Psoas muscle (tissue), 8 donors: ENCODE data around the gene MELTF. TPM values are rescaled to one million over a fixed set of nuclear protein-coding genes. Genes with fewer than 3 reads are reported as not detected.

Experiments used
- ATAC-seq, 4 donors: fragments of 200-7000 bp; cut with Tn5 transposase; one replicate each; pipeline ENCODE4 v1.9.1; 2020; ENCODE audit warnings: moderate library complexity in 3 of 4, mild to moderate bottlenecking in 2 of 4
- DNase-seq, 2 donors: peaks; one replicate each; pipeline ENCODE4 v3.0.0-alpha.2; 2020
- H3K27ac ChIP-seq: fragments of 200-600 bp; one replicate; pipeline ENCODE4 v1.8.0; 2022
- H3K27me3 ChIP-seq, 3 donors: fragments of 200-600 bp in 1 of 3; one replicate each; pipeline versions ENCODE4 v1.6.1 to v1.8.0; 2013 to 2022; ENCODE audit warnings: low read length in 2 of 3, mild to moderate bottlenecking in 2 of 3, moderate library complexity in 1 of 3; ENCODE audit not compliant: insufficient read depth in 3 of 3
- H3K36me3 ChIP-seq, 2 donors: fragments of 200-600 bp in 1 of 2; one replicate each; pipeline versions ENCODE4 v1.6.1 to v1.8.0; 2013 to 2022; ENCODE audit warnings: low read depth in 1 of 2, mild to moderate bottlenecking in 1 of 2, moderate library complexity in 1 of 2; ENCODE audit not compliant: insufficient read depth in 1 of 2
- H3K4me1 ChIP-seq: fragments of 200-600 bp; one replicate; pipeline ENCODE4 v1.8.0; 2022
- H3K4me3 ChIP-seq: fragments of 200-600 bp; one replicate; pipeline ENCODE4 v1.8.0; 2022; ENCODE audit warnings: mild to moderate bottlenecking
- H3K9me3 ChIP-seq: fragments of 200-600 bp; one replicate; pipeline ENCODE4 v1.8.0; 2022
- WGBS, 3 donors: extraction: QIAGEN DNeasy Blood & Tissue Kit; methylation state at CpG; one replicate each; pipeline versions ENCODE4 v1.1.6 to v1.1.7; 2013; 5-methylcytosine and 5-hydroxymethylcytosine counted together
- intact Hi-C, 2 donors: fragments of 100-400 bp; cut with DNase I; formaldehyde crosslinking; loops; one replicate each; pipeline versions ENCODE4 v1.11.0 to v1.14.2; 2022
- polyA plus RNA-seq, 3 donors: library from polyadenylated mRNA; stranded (reverse); fragments of 200-250 nt; gene quantifications; one replicate each; pipeline ENCODE4 v1.2.3, GENCODE V29; 2013
- total RNA-seq, 4 donors: library from RNA; stranded (reverse); fragmentation: NEBNext Ultra II Directional in 2 of 4; extraction: Animal tissue kit (Norgen Biotek cat#: 25700) in 2 of 4; gene quantifications; one replicate each; pipeline versions ENCODE4 v1.2.1 to v1.2.4, GENCODE V29; 2021 to 2023
- TF ChIP-seq, protein P1 (sequence below): fragments of 200-600 bp; IDR thresholded peaks from one replicate; pipeline ENCODE4 v1.8.0; 2022; ENCODE audit warnings: antibody characterized with exemption
- donor health status: healthy with polysubstance abuse.
- donor health status: DM: no; HTN: no; CAD: no; lungs with moderate emphysema.
- donor health status: Bipolar disorder and iron deficiency.
- donor health status: healthy.
- donor health status: DM: yes; HTN: yes; CAD: no.
- donor health status: DM: no; HTN: no; CAD: no.
- donor health status: DM: no; HTN: no; CAD: no.
- donor health status: DM: yes; HTN: yes; CAD: no.

MELTF gene
- total and polyA plus RNA-seq, 7 donors = 0.23 to 0.97 (median 0.55) TPM

GRCh38 chr3:197003461-197004385 lies 25.9 kb downstream of the MELTF start:
- Histone ChIP-seq H3K9me3 (no peaks in the 10 kb centered on the region), H3K4me1 (no peaks in the 10 kb centered on the region), H3K27ac (no peak overlapping the region), H3K36me3 (no peaks in the 10 kb centered on the region), H3K4me3 (peak overlapping the region; percentile 75), H3K27me3 (no peaks in the 10 kb centered on the region)
- intact Hi-C loops = loop anchor here in 1 of 2 donors (5.0 kb wide), 1 partner anchor 184 kb away; no protein-coding TSS in a partner anchor
- TF ChIP-seq, protein P1, sequence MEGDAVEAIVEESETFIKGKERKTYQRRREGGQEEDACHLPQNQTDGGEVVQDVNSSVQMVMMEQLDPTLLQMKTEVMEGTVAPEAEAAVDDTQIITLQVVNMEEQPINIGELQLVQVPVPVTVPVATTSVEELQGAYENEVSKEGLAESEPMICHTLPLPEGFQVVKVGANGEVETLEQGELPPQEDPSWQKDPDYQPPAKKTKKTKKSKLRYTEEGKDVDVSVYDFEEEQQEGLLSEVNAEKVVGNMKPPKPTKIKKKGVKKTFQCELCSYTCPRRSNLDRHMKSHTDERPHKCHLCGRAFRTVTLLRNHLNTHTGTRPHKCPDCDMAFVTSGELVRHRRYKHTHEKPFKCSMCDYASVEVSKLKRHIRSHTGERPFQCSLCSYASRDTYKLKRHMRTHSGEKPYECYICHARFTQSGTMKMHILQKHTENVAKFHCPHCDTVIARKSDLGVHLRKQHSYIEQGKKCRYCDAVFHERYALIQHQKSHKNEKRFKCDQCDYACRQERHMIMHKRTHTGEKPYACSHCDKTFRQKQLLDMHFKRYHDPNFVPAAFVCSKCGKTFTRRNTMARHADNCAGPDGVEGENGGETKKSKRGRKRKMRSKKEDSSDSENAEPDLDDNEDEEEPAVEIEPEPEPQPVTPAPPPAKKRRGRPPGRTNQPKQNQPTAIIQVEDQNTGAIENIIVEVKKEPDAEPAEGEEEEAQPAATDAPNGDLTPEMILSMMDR = no peak
- DNase-seq (peak; percentile 35 to 56), ATAC-seq (no peak)
- WGBS, 3 donors = 25 to 40% (median 40%) methylated on average over 43 to 61 of the region's 61 CpGs

DNA sequence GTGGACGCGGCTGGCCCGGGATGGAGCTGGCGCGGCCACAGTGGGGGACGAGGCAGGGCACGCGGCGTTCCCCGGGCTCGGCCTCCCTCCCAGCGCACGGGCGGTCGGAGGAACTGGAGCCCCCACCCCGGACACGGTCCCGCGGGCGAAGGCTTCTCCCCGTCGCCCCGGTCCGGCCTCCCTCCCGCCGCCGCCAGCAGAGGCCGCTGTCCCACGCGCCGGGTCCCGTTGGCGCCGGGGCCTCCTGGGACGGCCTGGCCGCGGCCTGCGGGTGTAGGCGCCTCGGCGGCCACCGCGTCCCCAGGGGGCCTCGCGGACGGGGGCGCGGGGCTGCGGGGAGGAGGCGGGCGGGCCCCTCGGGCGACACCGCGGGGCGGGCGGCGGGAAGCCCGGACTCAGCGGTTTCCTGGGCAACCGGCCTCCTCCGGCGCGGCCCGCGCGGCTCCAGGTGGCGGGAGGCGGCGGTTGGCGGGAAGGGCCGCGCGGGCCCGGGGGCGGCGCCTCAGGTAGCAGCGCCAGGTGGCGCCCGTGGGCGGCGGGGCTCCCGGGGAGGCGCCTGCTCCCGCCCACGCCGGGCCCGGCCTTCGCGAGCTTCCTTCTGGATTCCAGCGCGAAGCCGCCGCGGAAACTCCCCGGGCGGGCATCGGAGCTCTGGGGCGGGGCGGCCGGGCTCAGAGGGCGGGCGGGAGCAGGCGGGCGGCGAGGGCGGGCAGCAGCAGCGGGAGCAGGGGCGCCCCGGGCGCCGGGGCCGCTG lies 26.7 kb downstream of the MELTF start:
- Histone ChIP-seq H3K27ac (peak overlapping the region; percentile 61), H3K27me3 (no peaks in the 10 kb centered on the region), H3K4me1 (no peaks in the 10 kb centered on the region), H3K9me3 (no peaks in the 10 kb centered on the region), H3K36me3 (no peaks in the 10 kb centered on the region), H3K4me3 (peak overlapping the region; percentile 75)
- ATAC-seq = peak; percentile 89 to 97 (median 93)
- DNase-seq = peak; percentile 82 to 85
- 0 to 1% (median 0%) methylated on average over 18 to 111 of the region's 113 CpGs for WGBS, 3 donors
- TF ChIP-seq, protein P1 = peak; percentile 72
- intact Hi-C loops = loop anchor here (1.0 to 5.0 kb wide), 2 partner anchors 183 to 184 kb away; no protein-coding TSS in a partner anchor

DNA sequence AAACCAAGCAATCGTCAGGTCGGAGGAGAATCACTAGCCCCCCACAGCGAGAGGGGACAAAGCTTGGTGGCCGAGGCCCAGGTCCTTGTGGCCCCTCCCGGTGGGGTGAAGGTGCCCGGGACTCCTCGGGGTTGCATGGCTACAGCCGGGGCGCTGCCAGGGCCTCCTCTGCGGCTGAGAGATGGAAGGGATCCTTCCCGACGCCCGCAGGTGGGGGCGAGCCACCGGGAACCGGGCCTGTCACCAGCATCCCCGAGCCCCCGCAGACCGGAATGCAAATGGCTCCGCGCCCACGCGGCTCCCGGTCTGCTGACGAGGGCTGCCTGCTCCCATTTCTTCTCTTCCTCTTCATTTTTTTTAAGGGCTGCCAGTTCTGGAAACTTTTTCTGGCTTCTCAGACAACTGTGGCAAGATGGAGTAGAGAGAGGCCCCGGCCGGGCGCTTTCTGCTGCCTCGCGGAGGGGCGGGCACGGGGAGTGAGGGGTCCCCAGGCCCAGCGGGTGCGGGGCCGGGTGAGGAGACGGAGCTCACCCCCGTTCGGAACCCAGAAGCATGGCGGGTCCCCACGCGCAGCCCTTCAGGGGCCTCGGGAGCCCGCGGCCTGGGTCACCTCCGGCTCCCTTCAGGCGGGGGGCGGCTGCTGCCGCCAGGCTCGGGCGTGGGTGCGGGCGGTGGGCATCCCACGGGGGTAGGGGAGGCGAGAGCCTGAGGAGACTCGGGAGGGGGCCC lies 27.5 kb downstream of the MELTF start:
- H3K27ac ChIP-seq = peak overlapping the region; percentile 61
- H3K9me3 ChIP-seq = no peaks in the 10 kb centered on the region
- H3K4me1 ChIP-seq = peaks cover 2% of the 10 kb centered on the region
- TF ChIP-seq, protein P1 = no peak
- no peaks in the 10 kb centered on the region for H3K36me3 ChIP-seq
- WGBS, 3 donors = 24 to 30% (median 24%) methylated on average over 45 to 55 of the region's 55 CpGs
- H3K27me3 ChIP-seq = no peaks in the 10 kb centered on the region
- ATAC-seq (peak; percentile 19 to 41 (median 23)), DNase-seq (peak; percentile 33 to 57)
- intact Hi-C loops = loop anchor here (1.0 to 5.0 kb wide), 2 partner anchors 184 to 185 kb away; no protein-coding TSS in a partner anchor
- H3K4me3 ChIP-seq = peak overlapping the region; percentile 75
